K562 (cell line): ENCODE results near the gene AKNA.

Experiments
- POLR2AphosphoS5 ChIP-seq: IDR thresholded peaks from 2 replicates; pipeline ENCODE4 v1.6.1; 2011; ENCODE audit warnings: mild to moderate bottlenecking, low read depth, low read length, moderate library complexity; ENCODE audit not compliant: control insufficient read depth, insufficient read depth
- TF ChIP-seq, protein P1 (sequence below), 3 experiments: IDR thresholded peaks in 2 of 3; conservative IDR thresholded peaks in 1 of 3; 2 replicates each; pipeline ENCODE4 v1.5.1; 2011 to 2012; ENCODE audit warnings: low read length in 3 of 3, mild to moderate bottlenecking in 3 of 3, control low read depth in 2 of 3, improper control_type of control experiment in 1 of 3, inconsistent platforms in 1 of 3, low read depth in 1 of 3, mixed read lengths in 1 of 3, moderate library complexity in 1 of 3; ENCODE audit not compliant: insufficient read depth in 2 of 3

DNA sequence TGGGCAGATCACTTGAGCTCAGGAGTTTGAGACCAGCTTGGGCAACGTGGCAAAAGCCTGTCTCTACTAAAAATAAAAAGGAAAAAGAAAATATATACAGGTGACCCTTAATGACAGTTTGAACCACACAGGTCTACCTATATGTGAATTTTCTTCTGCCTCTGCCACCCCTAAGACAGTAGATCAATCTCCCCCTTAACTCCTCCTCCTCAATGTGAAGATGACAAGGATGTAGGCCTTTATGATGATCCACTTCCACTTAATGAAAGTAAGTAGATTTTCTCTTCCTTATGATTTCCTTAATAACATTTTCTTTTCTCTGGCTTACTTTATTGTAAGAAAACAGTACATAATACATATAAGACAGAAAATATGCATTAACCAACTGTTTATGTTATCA is 3.4 kb downstream of the AKNA start:
- TF ChIP-seq, protein P1, sequence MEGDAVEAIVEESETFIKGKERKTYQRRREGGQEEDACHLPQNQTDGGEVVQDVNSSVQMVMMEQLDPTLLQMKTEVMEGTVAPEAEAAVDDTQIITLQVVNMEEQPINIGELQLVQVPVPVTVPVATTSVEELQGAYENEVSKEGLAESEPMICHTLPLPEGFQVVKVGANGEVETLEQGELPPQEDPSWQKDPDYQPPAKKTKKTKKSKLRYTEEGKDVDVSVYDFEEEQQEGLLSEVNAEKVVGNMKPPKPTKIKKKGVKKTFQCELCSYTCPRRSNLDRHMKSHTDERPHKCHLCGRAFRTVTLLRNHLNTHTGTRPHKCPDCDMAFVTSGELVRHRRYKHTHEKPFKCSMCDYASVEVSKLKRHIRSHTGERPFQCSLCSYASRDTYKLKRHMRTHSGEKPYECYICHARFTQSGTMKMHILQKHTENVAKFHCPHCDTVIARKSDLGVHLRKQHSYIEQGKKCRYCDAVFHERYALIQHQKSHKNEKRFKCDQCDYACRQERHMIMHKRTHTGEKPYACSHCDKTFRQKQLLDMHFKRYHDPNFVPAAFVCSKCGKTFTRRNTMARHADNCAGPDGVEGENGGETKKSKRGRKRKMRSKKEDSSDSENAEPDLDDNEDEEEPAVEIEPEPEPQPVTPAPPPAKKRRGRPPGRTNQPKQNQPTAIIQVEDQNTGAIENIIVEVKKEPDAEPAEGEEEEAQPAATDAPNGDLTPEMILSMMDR (IDR thresholded peaks at IDR 0.05 in 2 of 3, conservative IDR thresholded peaks at IDR 0.05 in 1 of 3; ENCODE audit: insufficient read depth in 2 of 3, low read depth in 1 of 3, low read length in 3 of 3) = no peak
- TF ChIP-seq POLR2AphosphoS5 = no peak
